Peyer's patch (tissue), 4 donors: ENCODE results near the gene UQCR11. TPM values are rescaled to one million over a fixed set of nuclear protein-coding genes. Genes with fewer than 3 reads are reported as not detected.

Experiments used
- DNase-seq, 3 donors: peaks; one replicate each; pipeline ENCODE4 v3.0.0-alpha.2; 2017 to 2019
- H3K27ac ChIP-seq, 4 donors: fragments of 200-600 bp; sonication (generic); one replicate each; pipeline ENCODE4 v1.5.1; 2016 to 2019
- H3K27me3 ChIP-seq, 2 donors: fragments of 200-600 bp; sonication (generic); one replicate each; pipeline ENCODE4 v1.5.1; 2019
- H3K36me3 ChIP-seq, 3 donors: fragments of 200-600 bp; sonication (generic); one replicate each; pipeline ENCODE4 v1.5.1; 2016 to 2019
- H3K4me1 ChIP-seq, 4 donors: fragments of 200-600 bp; sonication (generic); one replicate each; pipeline ENCODE4 v1.5.1; 2016 to 2019
- H3K4me3 ChIP-seq, 4 donors: fragments of 200-600 bp; sonication (generic); 1 replicate in 3 of 4; 2 replicates in 1 of 4; pipeline ENCODE4 v1.5.1; 2016 to 2019; ENCODE audit warnings: mild to moderate bottlenecking in 1 of 4
- H3K9me3 ChIP-seq, 4 donors: fragments of 200-600 bp; sonication (generic); one replicate each; pipeline ENCODE4 v1.5.1; 2016 to 2019; ENCODE audit warnings: mild to moderate bottlenecking in 1 of 4
- POLR2A ChIP-seq, 2 donors: fragments of 450-650 bp; IDR thresholded peaks; one replicate each; pipeline ENCODE4 v1.5.1; 2017; ENCODE audit warnings: antibody characterized with exemption in 2 of 2, mild to moderate bottlenecking in 2 of 2, moderate library complexity in 2 of 2
- total RNA-seq, 4 donors: library from RNA; depleted of rRNA; stranded (reverse); fragments of >200 nt; gene quantifications; one replicate each; pipeline ENCODE4 v1.1.0, GENCODE V29; 2016
- TF ChIP-seq, protein P1 (sequence below), 6 experiments: fragments of 450-650 bp in 4 of 6; fragments of 200-600 bp in 2 of 6; sonication (generic) in 1 of 6; IDR thresholded peaks; one replicate each; pipeline ENCODE4 v1.5.1; 2017 to 2019; ENCODE audit warnings: antibody characterized with exemption in 6 of 6, mild to moderate bottlenecking in 3 of 6, moderate library complexity in 1 of 6

Gene UQCR11
- total RNA-seq, 4 donors from 2014 or later: 59.8 to 122 (median 94.3) TPM

DNA sequence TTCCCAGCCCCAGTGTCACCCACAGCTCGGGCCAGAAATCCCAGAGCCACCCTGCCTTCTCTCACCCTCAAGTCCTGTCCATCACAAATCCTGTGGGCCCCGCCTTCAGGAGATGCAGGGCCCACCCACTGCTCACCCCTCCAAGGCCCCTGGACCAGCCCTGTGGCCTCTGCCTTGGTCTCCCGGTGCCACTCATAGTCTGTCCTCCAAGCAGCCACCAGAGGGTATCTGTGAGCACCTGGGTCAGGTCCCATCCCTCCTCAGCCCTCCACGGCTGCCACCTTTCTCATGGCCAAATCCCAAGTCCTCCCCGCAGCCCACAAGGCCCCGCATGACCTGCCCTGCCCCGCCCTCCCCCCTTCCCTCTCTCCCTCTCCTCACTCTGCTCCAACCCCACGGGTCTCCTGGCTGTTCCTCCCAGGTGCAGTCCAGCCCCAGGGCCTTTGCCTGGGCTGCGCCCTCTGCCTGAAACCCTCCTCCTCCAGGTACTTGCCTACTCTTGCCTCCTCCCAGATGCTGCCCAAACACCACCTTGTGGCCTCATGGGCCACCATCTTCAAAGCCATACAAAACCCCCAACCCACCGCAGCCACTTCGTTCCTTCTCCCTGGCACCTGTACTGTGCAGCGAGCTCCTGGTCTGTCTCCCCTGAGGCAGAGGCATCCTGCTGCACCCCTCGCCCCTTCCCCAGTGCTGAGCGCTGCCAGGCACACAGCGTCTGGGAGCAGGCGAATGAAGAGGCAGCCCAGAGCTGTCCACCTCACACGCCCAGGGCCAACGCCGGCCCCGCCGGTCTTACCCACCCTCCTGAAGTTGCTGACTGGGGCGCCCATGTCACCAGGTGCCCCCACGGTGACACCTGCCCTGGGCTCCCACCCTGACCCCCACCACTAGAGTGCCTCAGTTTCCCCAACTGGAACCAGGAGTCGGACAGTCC is 13.2 kb upstream of the UQCR11 start:
- peaks cover 0 to 64% (median 0%) of the 10 kb centered on the region in 3 donors for H3K36me3 ChIP-seq
- H3K9me3 ChIP-seq: no peaks in the 10 kb centered on the region
- H3K4me3 ChIP-seq: no peak overlapping the region
- H3K4me1 ChIP-seq: peaks cover 0 to 10% (median 0%) of the 10 kb centered on the region in 4 donors
- no peak for TF ChIP-seq POLR2A (IDR thresholded peaks at IDR 0.05)
- TF ChIP-seq, protein P1, sequence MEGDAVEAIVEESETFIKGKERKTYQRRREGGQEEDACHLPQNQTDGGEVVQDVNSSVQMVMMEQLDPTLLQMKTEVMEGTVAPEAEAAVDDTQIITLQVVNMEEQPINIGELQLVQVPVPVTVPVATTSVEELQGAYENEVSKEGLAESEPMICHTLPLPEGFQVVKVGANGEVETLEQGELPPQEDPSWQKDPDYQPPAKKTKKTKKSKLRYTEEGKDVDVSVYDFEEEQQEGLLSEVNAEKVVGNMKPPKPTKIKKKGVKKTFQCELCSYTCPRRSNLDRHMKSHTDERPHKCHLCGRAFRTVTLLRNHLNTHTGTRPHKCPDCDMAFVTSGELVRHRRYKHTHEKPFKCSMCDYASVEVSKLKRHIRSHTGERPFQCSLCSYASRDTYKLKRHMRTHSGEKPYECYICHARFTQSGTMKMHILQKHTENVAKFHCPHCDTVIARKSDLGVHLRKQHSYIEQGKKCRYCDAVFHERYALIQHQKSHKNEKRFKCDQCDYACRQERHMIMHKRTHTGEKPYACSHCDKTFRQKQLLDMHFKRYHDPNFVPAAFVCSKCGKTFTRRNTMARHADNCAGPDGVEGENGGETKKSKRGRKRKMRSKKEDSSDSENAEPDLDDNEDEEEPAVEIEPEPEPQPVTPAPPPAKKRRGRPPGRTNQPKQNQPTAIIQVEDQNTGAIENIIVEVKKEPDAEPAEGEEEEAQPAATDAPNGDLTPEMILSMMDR (IDR thresholded peaks at IDR 0.05): peak in 5 of 6 experiments; percentile 33 to 67 (median 54)
- H3K27me3 ChIP-seq: no peaks in the 10 kb centered on the region
- peak; percentile 46 to 75 (median 63) for DNase-seq
- no peak overlapping the region for H3K27ac ChIP-seq

DNA sequence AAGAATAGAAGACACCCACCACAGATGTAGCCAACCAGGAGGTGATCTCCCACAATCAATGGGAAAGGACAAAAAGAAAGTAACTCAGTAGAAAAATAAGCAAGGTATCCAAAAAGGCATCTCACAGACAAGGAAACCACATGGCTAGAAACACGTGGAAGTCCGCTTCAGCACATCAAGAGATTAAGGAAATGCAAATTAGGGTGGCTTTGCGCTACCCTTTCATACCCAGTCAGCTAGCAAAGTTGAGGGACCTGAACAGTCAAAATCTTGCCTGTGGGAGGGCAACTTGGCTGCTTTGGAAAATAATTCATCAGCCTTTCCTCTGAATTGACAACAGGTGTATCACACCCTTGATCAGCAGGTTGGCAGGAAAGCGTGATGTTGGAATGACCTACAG is 11.6 kb upstream of the UQCR11 start:
- Histone ChIP-seq H3K4me1 (peaks cover 0 to 10% (median 0%) of the 10 kb centered on the region in 4 donors), H3K9me3 (no peaks in the 10 kb centered on the region), H3K4me3 (no peak overlapping the region), H3K36me3 (peaks cover 0 to 73% (median 0%) of the 10 kb centered on the region in 3 donors), H3K27me3 (no peaks in the 10 kb centered on the region), H3K27ac (peak overlapping the region in 1 of 4 donors; percentile 5)
- no peak for DNase-seq
- TF ChIP-seq POLR2A (IDR thresholded peaks at IDR 0.05): no peak
- TF ChIP-seq, protein P1 (IDR thresholded peaks at IDR 0.05): no peak

DNA sequence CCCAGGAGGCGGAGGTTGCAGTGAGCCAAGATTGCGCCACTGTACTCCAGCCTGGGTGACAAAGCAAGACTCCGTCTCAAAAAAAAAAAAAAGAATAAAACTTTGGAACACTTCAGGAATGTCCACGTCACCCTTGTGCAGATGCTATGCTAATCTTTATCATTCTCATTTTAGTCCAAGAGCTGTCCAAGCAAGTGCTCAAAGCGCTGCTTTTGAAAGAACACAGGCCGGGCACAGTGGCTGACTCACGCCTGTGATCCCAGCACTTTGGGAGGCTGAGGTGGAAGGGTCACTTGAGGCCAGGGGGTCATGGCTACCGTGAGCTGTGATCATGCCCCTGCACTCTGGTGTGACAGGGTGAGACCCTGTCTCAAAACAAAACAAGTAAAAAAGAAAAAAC is 11.1 kb upstream of the UQCR11 start:
- Histone ChIP-seq H3K27ac (peak overlapping the region in 1 of 4 donors; percentile 56), H3K4me1 (peaks cover 0 to 10% (median 0%) of the 10 kb centered on the region in 4 donors), H3K27me3 (no peaks in the 10 kb centered on the region), H3K4me3 (no peak overlapping the region), H3K36me3 (peaks cover 0 to 74% (median 0%) of the 10 kb centered on the region in 3 donors), H3K9me3 (no peaks in the 10 kb centered on the region)
- no peak for DNase-seq
- no peak for TF ChIP-seq POLR2A (IDR thresholded peaks at IDR 0.05)
- TF ChIP-seq, protein P1 (IDR thresholded peaks at IDR 0.05): no peak

DNA sequence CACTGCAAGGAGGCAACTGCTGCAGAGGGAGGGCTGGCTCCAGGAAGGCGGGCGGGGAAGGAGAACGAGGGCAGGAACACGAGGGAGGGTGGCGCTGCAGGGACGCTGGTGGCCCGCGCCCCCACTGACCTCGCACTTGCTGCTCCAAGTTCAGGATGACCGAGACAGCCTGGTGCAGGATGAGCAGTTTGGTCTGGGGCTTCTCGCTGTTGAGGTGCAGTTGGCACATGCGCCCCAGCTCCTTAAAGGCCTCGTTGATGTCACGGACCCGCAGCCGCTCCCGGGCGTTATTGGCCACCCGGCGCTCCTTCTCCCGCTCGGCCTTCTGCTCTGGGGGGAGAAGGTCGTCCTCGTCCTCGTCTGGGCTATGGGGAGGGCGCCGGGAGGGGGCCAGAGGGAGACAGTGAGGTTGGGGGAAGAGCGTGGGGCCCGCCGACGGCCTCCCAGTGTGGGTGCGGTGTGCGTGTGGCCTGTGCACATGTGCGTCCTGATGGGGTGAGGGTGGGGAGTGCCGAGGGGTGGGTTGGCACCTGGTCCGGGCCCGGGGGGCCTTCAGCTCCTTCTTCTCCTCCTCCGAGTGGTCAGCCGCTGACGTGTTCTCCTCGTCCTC is 10.0 kb upstream of the UQCR11 start:
- TF ChIP-seq, protein P1 (IDR thresholded peaks at IDR 0.05): no peak
- TF ChIP-seq POLR2A (IDR thresholded peaks at IDR 0.05): no peak
- H3K4me1 ChIP-seq: peaks cover 0 to 10% (median 0%) of the 10 kb centered on the region in 4 donors
- no peak for DNase-seq
- no peaks in the 10 kb centered on the region for H3K9me3 ChIP-seq
- peaks cover 0 to 75% (median 0%) of the 10 kb centered on the region in 3 donors for H3K36me3 ChIP-seq
- no peak overlapping the region for H3K27ac ChIP-seq
- no peaks in the 10 kb centered on the region for H3K27me3 ChIP-seq
- H3K4me3 ChIP-seq: no peak overlapping the region

DNA sequence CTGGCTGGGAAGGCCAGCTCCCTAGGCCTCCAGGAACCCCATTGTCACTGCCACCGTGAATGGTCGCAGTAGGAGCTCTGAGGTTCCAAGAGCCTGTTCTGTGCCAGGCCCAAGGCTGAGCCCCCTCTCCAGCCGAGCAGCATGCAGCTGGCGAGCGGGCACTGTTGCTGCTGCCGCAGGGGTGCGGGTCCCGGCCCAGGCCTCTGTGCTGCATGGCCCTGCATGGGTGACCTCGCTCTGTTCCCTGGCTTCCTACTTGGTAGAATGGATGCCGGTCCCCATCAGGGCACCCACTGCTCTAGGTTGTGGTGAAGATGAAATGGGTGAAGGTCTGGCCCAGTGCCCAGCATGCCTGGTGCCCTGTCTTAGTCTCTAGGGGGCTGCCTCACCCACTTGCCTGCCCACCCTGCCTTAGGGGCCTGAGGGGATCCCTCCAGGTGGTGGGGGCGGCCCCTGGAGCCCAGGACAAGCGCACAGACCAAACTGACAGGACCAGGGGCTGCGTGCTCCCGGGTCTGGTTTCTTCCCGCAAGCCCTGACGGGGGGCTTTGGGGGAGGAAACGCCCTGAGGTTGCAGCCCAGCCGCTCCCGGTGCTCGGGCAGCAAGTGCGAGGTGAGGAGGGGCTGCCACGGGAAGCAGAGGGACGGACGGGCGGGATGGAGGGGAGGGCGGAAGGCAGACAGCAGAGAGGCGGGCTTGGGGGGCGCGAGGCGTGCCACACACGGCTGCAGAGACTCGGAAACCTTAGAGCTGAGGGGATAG is 8.7 kb upstream of the UQCR11 start:
- Histone ChIP-seq H3K4me1 (peaks cover 0 to 12% (median 0%) of the 10 kb centered on the region in 4 donors), H3K4me3 (no peak overlapping the region), H3K27me3 (no peaks in the 10 kb centered on the region), H3K36me3 (peaks cover 0 to 73% (median 0%) of the 10 kb centered on the region in 3 donors), H3K27ac (no peak overlapping the region), H3K9me3 (no peaks in the 10 kb centered on the region)
- no peak for DNase-seq
- TF ChIP-seq, protein P1 (IDR thresholded peaks at IDR 0.05): no peak
- no peak for TF ChIP-seq POLR2A (IDR thresholded peaks at IDR 0.05)
